ENCODE measurements around the gene GSTP1.
"Not testable (repeated sequence)": the region's sequence is repeated elsewhere in the genome, so short reads cannot be mapped to it uniquely, and the experiment has no call there.

DNA sequence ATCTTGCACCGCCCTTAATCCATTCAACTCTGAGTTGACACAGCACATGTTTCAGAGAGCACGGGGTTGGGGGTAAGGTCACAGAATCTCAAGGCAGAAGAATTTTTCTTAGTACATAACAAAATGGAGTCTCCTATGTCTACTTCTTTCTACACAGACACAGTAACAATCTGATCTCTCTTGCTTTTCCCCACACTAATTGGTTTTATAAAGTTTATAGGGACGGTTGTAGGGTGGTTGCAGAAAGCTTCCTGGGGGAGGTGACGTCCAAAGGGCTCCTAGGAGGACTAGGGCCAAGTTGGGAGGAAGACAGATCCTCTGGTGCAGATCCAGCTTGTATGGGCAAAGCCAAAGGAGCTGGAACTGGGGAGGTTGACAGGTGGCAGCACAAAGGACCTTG lies 20.5 kb downstream of the GSTP1 start:
- TF ChIP-seq FOXP2 (optimal IDR thresholded peaks at IDR 0.05; ENCODE audit: control extremely low read depth, extremely low read length, insufficient read depth); EZH2 (IDR thresholded peaks at IDR 0.05); POLR2AphosphoS5 (IDR thresholded peaks at IDR 0.05; ENCODE audit: borderline replicate concordance, low read depth, low read length): not testable (repeated sequence)
